NCI-H510A treated with DMSO at 0.1 percent for 48 hours (cell line): ENCODE results near the gene LRMDA.
"Not testable (repeated sequence)": the region's sequence is repeated elsewhere in the genome, so short reads cannot be mapped to it uniquely, and the experiment has no call there.

Source experiments
- DNase-seq: peaks from one replicate; lab custom pipeline; 2025; lab: John Stamatoyannopoulos, UW

Gene LRMDA

GRCh38 chr10:75611993-75612372, 180.6 kb downstream of the LRMDA start:
- no peak for DNase-seq

- DNase-seq = no peak
These were observed 181.7 kb downstream of the LRMDA start for GRCh38 chr10:75612904-75613684.

GRCh38 chr10:75613685-75614504, 182.5 kb downstream of the LRMDA start:
- no peak for DNase-seq

- DNase-seq = no peak
These were observed 184.7 kb downstream of the LRMDA start for GRCh38 chr10:75616076-75616475.

- no peak for DNase-seq
These were observed 185.6 kb downstream of the LRMDA start for GRCh38 chr10:75616874-75617478.

- DNase-seq = no peak
These were observed 186.2 kb downstream of the LRMDA start for GRCh38 chr10:75617485-75618155.

GRCh38 chr10:75619635-75620034, 188.2 kb downstream of the LRMDA start:
- no peak for DNase-seq

GRCh38 chr10:75620356-75620755, 188.9 kb downstream of the LRMDA start:
- DNase-seq = no peak

GRCh38 chr10:75621003-75621402, 189.6 kb downstream of the LRMDA start:
- DNase-seq = not testable (repeated sequence)

- DNase-seq = no peak
These were observed 191.1 kb downstream of the LRMDA start for GRCh38 chr10:75622503-75622902.

- no peak for DNase-seq
These were observed 192.1 kb downstream of the LRMDA start for GRCh38 chr10:75623310-75624093.

- DNase-seq = peak; percentile 35
These were observed 193.2 kb downstream of the LRMDA start for GRCh38 chr10:75624638-75625037.

GRCh38 chr10:75630746-75631145, 199.3 kb downstream of the LRMDA start:
- no peak for DNase-seq

- DNase-seq = no peak
These were observed 201.5 kb downstream of the LRMDA start for GRCh38 chr10:75632805-75633462.

GRCh38 chr10:75633568-75633967, 202.1 kb downstream of the LRMDA start:
- DNase-seq = no peak

GRCh38 chr10:75634947-75635346, 203.5 kb downstream of the LRMDA start:
- DNase-seq = no peak

- no peak for DNase-seq
These were observed 207.3 kb downstream of the LRMDA start for GRCh38 chr10:75638752-75639151.

- no peak for DNase-seq
These were observed 208.3 kb downstream of the LRMDA start for GRCh38 chr10:75639736-75640135.

GRCh38 chr10:75640381-75640780, 209.0 kb downstream of the LRMDA start:
- no peak for DNase-seq

GRCh38 chr10:75640803-75641202, 209.4 kb downstream of the LRMDA start:
- DNase-seq = no peak

- DNase-seq = no peak
These were observed 212.0 kb downstream of the LRMDA start for GRCh38 chr10:75643405-75643804.
